Right atrium auricular region (tissue), 2 donors: ENCODE data around the gene WWOX. TPM values are rescaled to one million over a fixed set of nuclear protein-coding genes. Genes with fewer than 3 reads are reported as not detected.

ENCODE experiments used
- DNase-seq: peaks from one replicate; pipeline ENCODE4 v3.0.0-alpha.2; 2019; ENCODE audit warnings: low spot score
- H3K27ac ChIP-seq, 2 donors: fragments of 200-600 bp; sonication (generic); 1 replicate in 1 of 2; 2 replicates in 1 of 2; pipeline ENCODE4 v1.5.1; 2016 to 2019
- H3K27me3 ChIP-seq, 2 donors: fragments of 200-600 bp; sonication (generic); one replicate each; pipeline versions ENCODE4 v1.5.1 to v1.6.0; 2017 to 2019
- H3K36me3 ChIP-seq: fragments of 200-600 bp; sonication (generic); one replicate; pipeline ENCODE4 v1.5.1; 2016
- H3K4me1 ChIP-seq, 2 donors: fragments of 200-600 bp; sonication (generic); one replicate each; pipeline versions ENCODE4 v1.5.1 to v1.6.0; 2017 to 2019
- H3K4me3 ChIP-seq, 2 donors: fragments of 200-600 bp; sonication (generic); 1 replicate in 1 of 2; 2 replicates in 1 of 2; pipeline ENCODE4 v1.5.1; 2017 to 2019; ENCODE audit warnings: mild to moderate bottlenecking in 1 of 2, moderate library complexity in 1 of 2
- H3K9me3 ChIP-seq, 2 donors: fragments of 200-600 bp; sonication (generic); one replicate each; pipeline ENCODE4 v1.5.1; 2019
- total RNA-seq, 2 donors: library from RNA; depleted of rRNA; stranded (reverse); fragments of >200 nt; gene quantifications; one replicate each; pipeline ENCODE4 v1.1.0, GENCODE V29; 2016
- TF ChIP-seq, protein P1 (sequence below), 2 donors: fragments of 200-600 bp; sonication (generic); IDR thresholded peaks; one replicate each; pipeline ENCODE4 v1.5.1; 2019; ENCODE audit warnings: antibody characterized with exemption in 2 of 2

The WWOX gene
- total RNA-seq, 2 donors from 2014 or later: 14.8 to 20.8 TPM

DNA sequence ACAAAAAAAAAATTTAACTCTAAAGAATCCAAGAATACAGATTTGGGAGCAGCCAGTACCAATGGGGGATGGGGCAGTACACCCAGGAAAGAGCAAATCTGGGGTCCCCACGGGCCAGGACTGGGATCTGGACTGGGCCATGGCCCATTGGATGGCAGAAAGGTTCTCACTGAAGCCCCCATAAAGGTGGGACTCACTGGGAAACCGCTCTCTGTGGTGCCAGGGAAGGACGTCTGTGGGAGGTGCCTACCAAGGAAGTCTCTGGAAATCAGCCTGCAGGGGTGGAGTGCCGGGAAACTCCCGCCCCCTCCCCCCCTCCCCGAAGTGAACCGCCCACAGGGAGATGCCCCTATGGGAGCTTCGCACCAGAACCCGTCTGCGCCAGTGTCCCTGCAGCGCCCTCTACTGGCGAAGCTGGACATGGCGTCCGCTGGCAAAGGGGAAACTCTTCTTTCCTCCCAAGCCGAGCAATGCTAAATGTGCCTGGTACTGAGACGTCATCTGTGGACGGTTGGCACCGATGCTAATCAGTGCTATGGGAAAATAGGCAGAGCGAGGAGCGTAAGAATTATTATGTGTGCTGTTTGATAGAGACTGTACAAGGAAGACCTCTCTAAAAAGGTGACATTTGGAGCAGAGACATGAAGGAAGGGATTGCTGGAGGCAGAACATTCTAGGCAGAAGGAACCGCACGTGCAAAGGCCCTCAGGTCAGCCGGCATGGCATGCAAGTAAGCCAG, 671.1 kb downstream of the WWOX start:
- Histone ChIP-seq H3K27ac (no peak overlapping the region), H3K4me1 (peaks cover 0 to 9% of the 10 kb centered on the region in 2 donors), H3K36me3 (no peaks in the 10 kb centered on the region), H3K4me3 (no peak overlapping the region), H3K27me3 (no peaks in the 10 kb centered on the region), H3K9me3 (no peaks in the 10 kb centered on the region)
- TF ChIP-seq, protein P1, sequence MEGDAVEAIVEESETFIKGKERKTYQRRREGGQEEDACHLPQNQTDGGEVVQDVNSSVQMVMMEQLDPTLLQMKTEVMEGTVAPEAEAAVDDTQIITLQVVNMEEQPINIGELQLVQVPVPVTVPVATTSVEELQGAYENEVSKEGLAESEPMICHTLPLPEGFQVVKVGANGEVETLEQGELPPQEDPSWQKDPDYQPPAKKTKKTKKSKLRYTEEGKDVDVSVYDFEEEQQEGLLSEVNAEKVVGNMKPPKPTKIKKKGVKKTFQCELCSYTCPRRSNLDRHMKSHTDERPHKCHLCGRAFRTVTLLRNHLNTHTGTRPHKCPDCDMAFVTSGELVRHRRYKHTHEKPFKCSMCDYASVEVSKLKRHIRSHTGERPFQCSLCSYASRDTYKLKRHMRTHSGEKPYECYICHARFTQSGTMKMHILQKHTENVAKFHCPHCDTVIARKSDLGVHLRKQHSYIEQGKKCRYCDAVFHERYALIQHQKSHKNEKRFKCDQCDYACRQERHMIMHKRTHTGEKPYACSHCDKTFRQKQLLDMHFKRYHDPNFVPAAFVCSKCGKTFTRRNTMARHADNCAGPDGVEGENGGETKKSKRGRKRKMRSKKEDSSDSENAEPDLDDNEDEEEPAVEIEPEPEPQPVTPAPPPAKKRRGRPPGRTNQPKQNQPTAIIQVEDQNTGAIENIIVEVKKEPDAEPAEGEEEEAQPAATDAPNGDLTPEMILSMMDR (IDR thresholded peaks at IDR 0.05): peak; percentile 76 to 92
- DNase-seq: peak; percentile 73

DNA sequence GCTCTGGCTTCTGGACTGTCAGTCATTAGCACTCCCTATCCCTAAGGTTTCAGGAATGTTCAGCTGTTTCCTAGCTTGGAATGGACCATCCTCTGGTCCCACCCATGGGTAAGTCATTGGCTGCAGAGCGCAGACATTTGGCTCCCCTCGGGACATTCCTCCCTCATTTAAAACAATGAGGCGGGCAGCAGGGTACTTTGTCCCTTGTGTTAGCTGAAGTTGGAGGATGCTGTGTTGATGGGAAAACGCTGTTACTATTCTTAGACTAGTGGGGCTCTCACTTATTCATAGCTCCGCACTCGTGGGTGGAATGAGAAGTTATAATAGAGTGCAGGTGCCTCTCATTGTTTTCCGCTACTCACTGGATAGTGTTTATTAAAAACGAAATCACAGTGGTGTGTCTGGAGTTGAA, 673.8 kb downstream of the WWOX start:
- Histone ChIP-seq H3K4me3 (no peak overlapping the region), H3K4me1 (peaks cover 0 to 9% of the 10 kb centered on the region in 2 donors), H3K36me3 (no peaks in the 10 kb centered on the region), H3K27ac (no peak overlapping the region), H3K27me3 (no peaks in the 10 kb centered on the region), H3K9me3 (no peaks in the 10 kb centered on the region)
- TF ChIP-seq, protein P1 (IDR thresholded peaks at IDR 0.05): no peak
- DNase-seq: no peak

DNA sequence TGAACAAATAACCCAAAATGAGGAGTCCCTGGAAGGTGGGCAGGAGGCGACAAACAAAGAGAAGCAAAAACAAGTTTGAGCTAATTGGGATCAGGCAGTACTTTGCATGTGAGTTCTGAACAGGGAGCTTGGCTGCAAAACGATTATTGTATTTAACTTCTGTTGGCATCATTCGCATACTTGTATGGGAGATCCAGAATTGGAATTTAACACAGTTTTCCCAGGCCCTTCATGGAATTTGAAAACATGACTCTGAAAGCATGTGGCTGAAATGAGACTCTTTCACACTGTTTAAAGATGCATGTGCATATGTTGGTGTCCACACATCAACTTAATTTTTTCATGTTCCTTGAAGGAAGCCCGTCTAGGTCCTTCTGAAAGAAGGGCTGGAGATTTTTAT, 674.3 kb downstream of the WWOX start:
- TF ChIP-seq, protein P1 (IDR thresholded peaks at IDR 0.05): no peak
- H3K9me3 ChIP-seq: no peaks in the 10 kb centered on the region
- no peak overlapping the region for H3K4me3 ChIP-seq
- DNase-seq: no peak
- H3K27me3 ChIP-seq: no peaks in the 10 kb centered on the region
- H3K4me1 ChIP-seq: peaks cover 0 to 9% of the 10 kb centered on the region in 2 donors
- H3K36me3 ChIP-seq: no peaks in the 10 kb centered on the region
- no peak overlapping the region for H3K27ac ChIP-seq

DNA sequence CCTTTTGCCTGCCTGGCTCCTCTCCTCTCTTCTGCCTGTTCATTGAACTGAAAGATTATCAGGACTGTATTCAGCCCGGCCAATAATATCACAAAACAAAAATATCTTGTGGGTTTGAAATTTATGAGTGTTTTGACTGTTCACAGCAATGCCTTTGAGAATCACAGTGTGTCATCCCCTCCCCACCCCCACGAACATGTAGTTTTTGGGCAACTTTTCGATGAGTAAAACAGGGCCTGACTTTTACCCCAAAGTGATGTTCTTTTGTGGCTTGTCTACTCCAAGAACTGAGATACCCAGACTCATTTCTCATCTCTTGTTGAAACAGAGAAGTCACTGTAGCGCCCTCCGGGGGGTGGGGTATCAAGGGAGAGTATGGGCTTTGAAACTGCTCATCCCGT, 675.7 kb downstream of the WWOX start:
- Histone ChIP-seq H3K9me3 (no peaks in the 10 kb centered on the region), H3K4me3 (no peak overlapping the region), H3K36me3 (no peaks in the 10 kb centered on the region), H3K27ac (no peak overlapping the region), H3K27me3 (no peaks in the 10 kb centered on the region), H3K4me1 (peaks cover 0 to 9% of the 10 kb centered on the region in 2 donors)
- TF ChIP-seq, protein P1 (IDR thresholded peaks at IDR 0.05): no peak
- no peak for DNase-seq

DNA sequence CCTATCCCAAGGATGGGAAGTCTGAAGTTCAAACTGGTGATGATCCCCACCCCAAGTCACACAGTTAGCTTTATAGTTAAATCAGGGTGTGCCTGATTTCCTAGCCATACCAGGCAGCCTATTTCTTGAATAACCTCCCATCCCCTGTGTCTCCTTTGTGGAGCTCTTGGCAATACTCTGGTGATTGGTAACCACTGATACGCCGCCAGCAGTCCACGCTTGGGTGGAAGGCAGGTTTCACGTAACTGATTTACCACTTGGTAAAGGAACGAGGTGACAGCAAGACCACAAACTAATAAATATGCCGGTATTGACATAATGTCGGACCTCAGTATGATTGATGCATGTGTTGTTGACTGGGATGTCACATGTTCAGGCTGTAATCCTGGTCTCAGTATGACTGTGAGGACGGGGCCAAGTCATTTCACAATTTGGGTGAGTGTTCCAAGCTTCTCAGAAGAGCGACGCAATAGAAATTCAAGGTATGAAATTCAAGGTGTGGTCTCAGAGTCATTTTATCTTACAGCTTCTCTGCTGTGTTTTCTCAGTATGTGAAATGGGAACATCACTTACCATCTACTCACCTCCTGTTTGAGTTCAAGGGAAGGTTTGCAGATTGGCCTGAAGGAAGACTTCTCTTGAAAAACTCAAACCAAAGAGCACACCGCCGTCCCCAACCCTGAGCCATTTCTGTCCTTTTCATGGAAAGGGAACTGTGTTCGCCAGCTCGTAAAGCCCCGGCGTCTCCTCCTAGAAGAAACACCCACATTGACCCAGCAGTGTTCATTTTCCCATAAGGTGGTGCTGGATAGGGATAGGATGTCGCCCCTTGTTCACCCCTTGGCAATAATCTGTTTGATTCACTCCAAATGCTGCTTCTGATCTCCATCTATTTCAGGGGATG, 678.9 kb downstream of the WWOX start:
- TF ChIP-seq, protein P1 (IDR thresholded peaks at IDR 0.05): no peak
- Histone ChIP-seq H3K4me1 (no peaks in the 10 kb centered on the region), H3K4me3 (no peak overlapping the region), H3K9me3 (no peaks in the 10 kb centered on the region), H3K36me3 (no peaks in the 10 kb centered on the region), H3K27me3 (no peaks in the 10 kb centered on the region), H3K27ac (no peak overlapping the region)
- DNase-seq: no peak
